ENCODE results near the gene BAIAP3.

BAIAP3 gene

GRCh38 chr16:1311738-1312466, 21.5 kb upstream of the BAIAP3 start:
- Histone ChIP-seq H3K4me1 (ENCODE audit: control insufficient read depth, insufficient read depth, low read length) (peaks cover 35% of the 10 kb centered on the region), H3K27ac (ENCODE audit: low read length) (no peak overlapping the region), H3K9ac (ENCODE audit: low read length in 2 of 2) (peak overlapping the region; percentile 74 to 77), H3K36me3 (ENCODE audit: control insufficient read depth in 2 of 2, insufficient read depth in 2 of 2, low read length in 2 of 2) (peaks cover 18 to 27% of the 10 kb centered on the region in 2 donors), H3K9me3 (ENCODE audit: control insufficient read depth in 2 of 2, low read length in 2 of 2) (no peaks in the 10 kb centered on the region), H3K27me3 (ENCODE audit: control insufficient read depth in 1 of 2, insufficient read depth in 2 of 2, low read length in 2 of 2) (no peaks in the 10 kb centered on the region), H3K4me3 (ENCODE audit: low read length in 2 of 2) (peak overlapping the region; percentile 78 to 88)

DNA sequence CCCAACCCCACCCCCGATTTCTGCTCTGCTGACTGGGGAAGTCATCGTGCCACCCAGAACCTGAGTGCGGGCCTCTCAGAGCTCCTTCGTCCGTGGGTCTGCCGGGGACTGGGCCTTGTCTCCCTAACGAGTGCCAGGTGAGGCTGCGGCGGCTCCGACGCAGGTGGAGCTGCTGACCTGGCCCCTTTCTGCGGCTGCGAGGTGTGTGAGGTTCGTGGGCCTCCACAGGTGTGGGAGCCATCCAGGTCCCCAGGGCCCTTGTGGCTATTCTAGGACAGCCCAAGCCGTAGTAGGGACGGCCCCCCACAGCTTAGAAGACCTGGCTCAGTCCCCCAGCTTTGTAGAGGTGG, 21.0 kb upstream of the BAIAP3 start:
- Histone ChIP-seq H3K27ac (ENCODE audit: low read length) (no peak overlapping the region), H3K4me3 (ENCODE audit: low read length in 2 of 2) (peak overlapping the region in 1 of 2 donors; percentile 88), H3K27me3 (ENCODE audit: control insufficient read depth in 1 of 2, insufficient read depth in 2 of 2, low read length in 2 of 2) (no peaks in the 10 kb centered on the region), H3K36me3 (ENCODE audit: control insufficient read depth in 2 of 2, insufficient read depth in 2 of 2, low read length in 2 of 2) (peaks cover 22 to 31% of the 10 kb centered on the region in 2 donors), H3K9me3 (ENCODE audit: control insufficient read depth in 2 of 2, low read length in 2 of 2) (no peaks in the 10 kb centered on the region), H3K4me1 (ENCODE audit: control insufficient read depth, insufficient read depth, low read length) (peaks cover 35% of the 10 kb centered on the region), H3K9ac (ENCODE audit: low read length in 2 of 2) (no peak overlapping the region)

DNA sequence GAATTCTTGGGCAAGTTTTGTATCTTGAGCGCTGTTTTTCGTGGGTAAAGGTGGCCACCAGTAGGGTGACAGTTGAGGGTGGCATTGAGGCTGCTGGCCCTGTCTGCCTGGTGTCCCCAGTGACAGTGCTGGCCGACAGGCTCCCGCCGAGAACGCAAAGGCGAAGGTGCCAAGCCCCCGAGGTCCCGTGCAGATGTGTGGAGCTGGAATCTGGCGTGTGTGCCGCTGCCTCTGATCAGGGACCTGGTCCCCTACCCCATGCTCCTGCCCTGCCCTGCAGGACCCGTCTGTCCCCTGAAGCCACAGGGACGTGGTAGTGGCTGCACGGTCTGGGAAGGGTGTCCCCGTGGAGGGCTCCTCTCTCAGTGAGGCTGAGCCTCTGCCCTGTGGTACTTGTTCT, 20.5 kb upstream of the BAIAP3 start:
- H3K27me3 ChIP-seq (ENCODE audit: control insufficient read depth in 1 of 2, insufficient read depth in 2 of 2, low read length in 2 of 2): no peaks in the 10 kb centered on the region
- H3K9ac ChIP-seq (ENCODE audit: low read length in 2 of 2): no peak overlapping the region
- H3K4me1 ChIP-seq (ENCODE audit: control insufficient read depth, insufficient read depth, low read length): peaks cover 35% of the 10 kb centered on the region
- H3K27ac ChIP-seq (ENCODE audit: low read length): no peak overlapping the region
- peaks cover 25 to 35% of the 10 kb centered on the region in 2 donors for H3K36me3 ChIP-seq (ENCODE audit: control insufficient read depth in 2 of 2, insufficient read depth in 2 of 2, low read length in 2 of 2)
- H3K9me3 ChIP-seq (ENCODE audit: control insufficient read depth in 2 of 2, low read length in 2 of 2): no peaks in the 10 kb centered on the region
- H3K4me3 ChIP-seq (ENCODE audit: low read length in 2 of 2): no peak overlapping the region

GRCh38 chr16:1313721-1314369, 19.6 kb upstream of the BAIAP3 start:
- Histone ChIP-seq H3K9me3 (ENCODE audit: control insufficient read depth in 2 of 2, low read length in 2 of 2) (no peaks in the 10 kb centered on the region), H3K4me1 (ENCODE audit: control insufficient read depth, insufficient read depth, low read length) (peaks cover 35% of the 10 kb centered on the region), H3K27me3 (ENCODE audit: control insufficient read depth in 1 of 2, insufficient read depth in 2 of 2, low read length in 2 of 2) (no peaks in the 10 kb centered on the region), H3K9ac (ENCODE audit: low read length in 2 of 2) (no peak overlapping the region), H3K4me3 (ENCODE audit: low read length in 2 of 2) (no peak overlapping the region), H3K27ac (ENCODE audit: low read length) (no peak overlapping the region), H3K36me3 (ENCODE audit: control insufficient read depth in 2 of 2, insufficient read depth in 2 of 2, low read length in 2 of 2) (peaks cover 34 to 43% of the 10 kb centered on the region in 2 donors)

- Histone ChIP-seq H3K9me3 (ENCODE audit: control insufficient read depth in 2 of 2, low read length in 2 of 2) (no peaks in the 10 kb centered on the region), H3K4me1 (ENCODE audit: control insufficient read depth, insufficient read depth, low read length) (peaks cover 35% of the 10 kb centered on the region), H3K27ac (ENCODE audit: low read length) (no peak overlapping the region), H3K27me3 (ENCODE audit: control insufficient read depth in 1 of 2, insufficient read depth in 2 of 2, low read length in 2 of 2) (no peaks in the 10 kb centered on the region), H3K4me3 (ENCODE audit: low read length in 2 of 2) (no peak overlapping the region), H3K9ac (ENCODE audit: low read length in 2 of 2) (no peak overlapping the region), H3K36me3 (ENCODE audit: control insufficient read depth in 2 of 2, insufficient read depth in 2 of 2, low read length in 2 of 2) (peaks cover 41 to 50% of the 10 kb centered on the region in 2 donors)
Measured at GRCh38 chr16:1314399-1315068, 18.9 kb upstream of the BAIAP3 start.

- H3K36me3 ChIP-seq (ENCODE audit: control insufficient read depth in 2 of 2, insufficient read depth in 2 of 2, low read length in 2 of 2): peaks cover 49 to 59% of the 10 kb centered on the region in 2 donors
- H3K27ac ChIP-seq (ENCODE audit: low read length): no peak overlapping the region
- H3K27me3 ChIP-seq (ENCODE audit: control insufficient read depth in 1 of 2, insufficient read depth in 2 of 2, low read length in 2 of 2): no peaks in the 10 kb centered on the region
- H3K9me3 ChIP-seq (ENCODE audit: control insufficient read depth in 2 of 2, low read length in 2 of 2): no peaks in the 10 kb centered on the region
- H3K9ac ChIP-seq (ENCODE audit: low read length in 2 of 2): no peak overlapping the region
- peaks cover 35% of the 10 kb centered on the region for H3K4me1 ChIP-seq (ENCODE audit: control insufficient read depth, insufficient read depth, low read length)
- no peak overlapping the region for H3K4me3 ChIP-seq (ENCODE audit: low read length in 2 of 2)
Measured at GRCh38 chr16:1315081-1316032, 18.1 kb upstream of the BAIAP3 start.

- Histone ChIP-seq H3K4me3 (ENCODE audit: low read length in 2 of 2) (no peak overlapping the region), H3K9me3 (ENCODE audit: control insufficient read depth in 2 of 2, low read length in 2 of 2) (no peaks in the 10 kb centered on the region), H3K9ac (ENCODE audit: low read length in 2 of 2) (no peak overlapping the region), H3K27ac (ENCODE audit: low read length) (no peak overlapping the region), H3K27me3 (ENCODE audit: control insufficient read depth in 1 of 2, insufficient read depth in 2 of 2, low read length in 2 of 2) (no peaks in the 10 kb centered on the region), H3K4me1 (ENCODE audit: control insufficient read depth, insufficient read depth, low read length) (peaks cover 29% of the 10 kb centered on the region), H3K36me3 (ENCODE audit: control insufficient read depth in 2 of 2, insufficient read depth in 2 of 2, low read length in 2 of 2) (peaks cover 55 to 65% of the 10 kb centered on the region in 2 donors)
Measured at GRCh38 chr16:1316033-1316405, 17.4 kb upstream of the BAIAP3 start.

DNA sequence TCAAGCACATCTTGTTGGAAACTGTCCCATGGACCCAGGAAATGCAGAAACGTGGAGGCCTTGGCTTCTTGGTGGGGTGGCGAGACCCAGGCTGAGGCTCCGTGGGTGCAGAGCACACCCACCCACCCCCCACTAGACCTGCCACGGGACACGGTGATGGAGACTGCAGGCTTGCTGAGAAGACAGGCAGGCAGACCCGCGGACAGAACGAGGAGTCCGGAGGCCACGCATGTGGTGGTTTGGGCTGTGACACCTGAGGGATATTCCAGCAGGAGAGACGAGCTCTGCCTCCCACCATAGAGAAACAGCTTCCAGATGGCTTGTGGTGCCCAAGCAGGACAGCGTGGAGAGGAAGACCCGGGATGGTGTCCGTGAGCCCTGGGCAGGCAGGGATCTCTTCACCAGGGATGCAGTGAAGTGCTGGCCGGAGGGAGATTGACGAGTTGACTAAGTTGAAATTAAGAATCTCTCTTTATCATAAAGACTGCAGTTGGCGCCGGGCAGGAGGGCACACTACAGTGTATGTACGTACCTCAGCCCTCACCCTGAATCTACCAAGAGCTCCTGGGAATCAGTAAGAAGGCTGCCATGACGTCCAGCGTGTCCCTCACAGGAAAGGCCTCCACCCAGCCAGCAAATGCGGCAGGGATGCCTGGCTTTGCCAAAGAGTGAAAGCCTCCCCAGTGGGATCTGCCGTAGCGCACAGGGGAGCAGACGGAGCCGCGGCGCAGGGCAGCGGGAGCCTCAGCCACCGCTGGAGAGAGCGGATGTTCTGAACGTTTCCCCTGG, 15.8 kb upstream of the BAIAP3 start:
- Histone ChIP-seq H3K27ac (ENCODE audit: low read length) (no peak overlapping the region), H3K27me3 (ENCODE audit: control insufficient read depth in 1 of 2, insufficient read depth in 2 of 2, low read length in 2 of 2) (no peaks in the 10 kb centered on the region), H3K9ac (ENCODE audit: low read length in 2 of 2) (no peak overlapping the region), H3K9me3 (ENCODE audit: control insufficient read depth in 2 of 2, low read length in 2 of 2) (no peaks in the 10 kb centered on the region), H3K4me3 (ENCODE audit: low read length in 2 of 2) (no peak overlapping the region), H3K4me1 (ENCODE audit: control insufficient read depth, insufficient read depth, low read length) (peaks cover 13% of the 10 kb centered on the region), H3K36me3 (ENCODE audit: control insufficient read depth in 2 of 2, insufficient read depth in 2 of 2, low read length in 2 of 2) (peaks cover 55 to 66% of the 10 kb centered on the region in 2 donors)

GRCh38 chr16:1318268-1318545, 15.2 kb upstream of the BAIAP3 start:
- no peak overlapping the region for H3K4me3 ChIP-seq (ENCODE audit: low read length in 2 of 2)
- H3K36me3 ChIP-seq (ENCODE audit: control insufficient read depth in 2 of 2, insufficient read depth in 2 of 2, low read length in 2 of 2): peaks cover 56 to 64% of the 10 kb centered on the region in 2 donors
- no peak overlapping the region for H3K27ac ChIP-seq (ENCODE audit: low read length)
- no peak overlapping the region for H3K9ac ChIP-seq (ENCODE audit: low read length in 2 of 2)
- H3K9me3 ChIP-seq (ENCODE audit: control insufficient read depth in 2 of 2, low read length in 2 of 2): no peaks in the 10 kb centered on the region
- no peaks in the 10 kb centered on the region for H3K27me3 ChIP-seq (ENCODE audit: control insufficient read depth in 1 of 2, insufficient read depth in 2 of 2, low read length in 2 of 2)
- peaks cover 7% of the 10 kb centered on the region for H3K4me1 ChIP-seq (ENCODE audit: control insufficient read depth, insufficient read depth, low read length)

GRCh38 chr16:1319041-1319440, 14.4 kb upstream of the BAIAP3 start:
- no peak overlapping the region for H3K4me3 ChIP-seq (ENCODE audit: low read length in 2 of 2)
- H3K27me3 ChIP-seq (ENCODE audit: control insufficient read depth in 1 of 2, insufficient read depth in 2 of 2, low read length in 2 of 2): no peaks in the 10 kb centered on the region
- H3K27ac ChIP-seq (ENCODE audit: low read length): no peak overlapping the region
- H3K4me1 ChIP-seq (ENCODE audit: control insufficient read depth, insufficient read depth, low read length): peaks cover under 1% of the 10 kb centered on the region
- H3K9ac ChIP-seq (ENCODE audit: low read length in 2 of 2): no peak overlapping the region
- peaks cover 60 to 66% of the 10 kb centered on the region in 2 donors for H3K36me3 ChIP-seq (ENCODE audit: control insufficient read depth in 2 of 2, insufficient read depth in 2 of 2, low read length in 2 of 2)
- H3K9me3 ChIP-seq (ENCODE audit: control insufficient read depth in 2 of 2, low read length in 2 of 2): no peaks in the 10 kb centered on the region
